ENCODE measurements around the gene USF1. TPM values are rescaled to one million over a fixed set of nuclear protein-coding genes. Genes with fewer than 3 reads are reported as not detected.
"Not testable (repeated sequence)": the region's sequence is repeated elsewhere in the genome, so short reads cannot be mapped to it uniquely, and the experiment has no call there.

Gene USF1
- total RNA-seq, 1 experiment from 2014 or later = 68.1 TPM

DNA sequence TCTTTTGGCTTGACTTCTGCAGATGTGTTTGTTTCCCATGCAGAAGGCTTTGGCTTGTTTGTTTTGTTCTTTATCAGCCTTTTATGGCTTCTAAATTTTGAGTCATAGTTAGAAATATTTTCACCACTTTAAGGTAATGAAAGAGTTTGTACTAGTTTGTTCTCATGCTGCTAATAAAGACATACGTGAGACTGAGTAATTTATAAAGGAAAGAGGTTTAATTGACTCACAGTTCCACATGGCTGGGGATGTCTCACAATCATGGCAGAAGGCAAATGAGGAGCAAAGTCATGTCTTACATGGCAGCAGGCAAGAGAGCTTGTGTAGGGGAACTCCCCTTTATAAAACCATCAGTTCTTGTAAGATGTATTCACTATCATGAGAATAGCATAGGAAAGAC lies 18.8 kb downstream of the USF1 start:
- H3K36me3 ChIP-seq; H3K4me1 ChIP-seq (replicated peaks); H3K27ac ChIP-seq; H3K27me3 ChIP-seq (replicated peaks); DNase-seq (ENCODE audit: low read depth in 1 of 2, low spot score in 2 of 2); H3K4me3 ChIP-seq; H3K9me3 ChIP-seq (replicated peaks): not testable (repeated sequence)

DNA sequence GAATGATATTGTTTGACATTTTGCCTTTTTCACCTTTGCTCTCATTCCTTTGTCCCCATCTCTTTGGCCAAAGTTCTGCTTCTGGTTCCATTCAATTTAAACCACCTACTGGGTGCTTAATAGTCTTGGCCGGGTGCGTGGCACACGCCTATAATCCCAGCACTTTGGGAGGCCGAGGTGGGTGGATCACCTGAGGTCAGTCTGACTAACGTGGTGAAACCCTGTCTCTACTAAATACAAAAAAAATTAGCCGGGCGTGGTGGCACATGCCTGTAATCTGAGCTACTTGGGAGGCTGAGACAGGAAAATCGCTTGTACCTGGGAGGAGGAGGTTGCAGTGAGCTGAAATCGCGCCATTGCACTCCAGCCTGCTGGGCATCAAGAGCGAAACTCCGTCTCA lies 23.3 kb downstream of the USF1 start:
- not testable (repeated sequence) for DNase-seq (ENCODE audit: low read depth in 1 of 2, low spot score in 2 of 2); H3K36me3 ChIP-seq; H3K27ac ChIP-seq; H3K9me3 ChIP-seq (replicated peaks); H3K4me3 ChIP-seq
- Histone ChIP-seq H3K27me3 (replicated peaks) (peaks cover 16% of the 10 kb centered on the region; the same call in 1 of the 2 replicates), H3K4me1 (replicated peaks) (peaks cover 26% of the 10 kb centered on the region)

DNA sequence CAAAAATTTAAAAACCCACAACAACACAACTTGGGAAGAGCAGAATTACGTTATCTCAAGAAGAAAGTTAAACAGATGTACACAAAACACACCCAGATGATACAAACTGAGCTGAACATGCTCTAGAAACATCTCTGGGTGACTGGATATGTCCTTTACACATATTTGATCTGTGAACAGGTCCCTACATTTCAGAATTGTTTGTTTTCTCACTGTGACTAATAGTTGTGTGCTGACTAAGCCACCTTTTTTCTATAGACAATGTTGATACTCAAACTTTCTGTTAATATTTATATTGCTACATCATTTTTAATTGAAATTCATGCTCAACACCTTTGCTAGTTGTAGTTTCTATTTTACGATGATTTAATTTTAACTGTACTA lies 23.8 kb downstream of the USF1 start:
- Histone ChIP-seq H3K27me3 (replicated peaks) (peaks cover 16% of the 10 kb centered on the region; the same call in 1 of the 2 replicates), H3K9me3 (replicated peaks) (no peaks in the 10 kb centered on the region), H3K27ac (no peak overlapping the region), H3K4me3 (no peak overlapping the region), H3K36me3 (no peaks in the 10 kb centered on the region), H3K4me1 (replicated peaks) (peaks cover 26% of the 10 kb centered on the region)
- peak in 1 of 2 experiments; percentile 24 for DNase-seq (ENCODE audit: low read depth in 1 of 2, low spot score in 2 of 2)

DNA sequence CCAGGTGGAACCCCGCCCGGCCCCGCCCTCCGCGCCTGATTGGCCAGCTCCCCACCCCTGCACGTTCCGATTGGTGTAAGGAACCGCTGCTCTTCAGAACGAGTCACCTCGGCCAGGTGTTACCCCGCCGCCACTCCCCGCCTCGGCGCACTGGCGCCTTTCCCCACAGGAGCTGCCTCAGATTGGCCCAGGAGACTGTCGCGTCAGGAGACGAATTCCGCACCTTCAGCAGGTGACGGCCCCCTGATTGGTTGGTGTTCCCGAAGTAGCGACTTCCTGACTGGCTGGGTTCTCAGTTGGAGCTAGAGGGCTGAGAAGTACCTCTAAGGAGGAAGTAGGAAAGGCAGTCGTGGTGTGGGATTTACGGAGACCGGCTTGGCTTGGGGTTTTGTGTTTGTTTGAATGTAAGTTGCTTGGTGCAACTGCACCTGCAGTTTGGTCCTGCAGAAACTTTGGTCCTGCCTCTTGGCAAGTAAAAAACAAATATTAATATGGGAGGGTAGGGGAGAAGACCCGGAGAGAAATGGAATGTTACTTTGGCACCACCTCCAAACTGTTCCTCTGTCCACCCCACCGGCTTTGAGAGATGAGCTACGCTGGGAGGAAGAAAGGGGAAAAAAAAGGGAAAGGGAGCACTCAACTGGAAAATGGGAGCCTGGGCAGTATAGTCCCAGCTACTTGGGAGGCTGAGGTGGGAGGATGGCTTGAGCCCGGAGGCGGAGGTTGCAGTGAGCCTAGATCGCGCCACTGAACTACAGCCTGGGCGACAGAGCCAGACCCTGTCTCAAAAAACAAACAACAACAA lies 24.4 kb downstream of the USF1 start:
- peak in 1 of 2 experiments; percentile 29 for DNase-seq (ENCODE audit: low read depth in 1 of 2, low spot score in 2 of 2)
- Histone ChIP-seq H3K4me3 (peak overlapping the region; percentile 35), H3K4me1 (replicated peaks) (peaks cover 26% of the 10 kb centered on the region), H3K27ac (no peak overlapping the region), H3K9me3 (replicated peaks) (no peaks in the 10 kb centered on the region), H3K27me3 (replicated peaks) (peaks cover 16% of the 10 kb centered on the region; the same call in 1 of the 2 replicates), H3K36me3 (no peaks in the 10 kb centered on the region)

DNA sequence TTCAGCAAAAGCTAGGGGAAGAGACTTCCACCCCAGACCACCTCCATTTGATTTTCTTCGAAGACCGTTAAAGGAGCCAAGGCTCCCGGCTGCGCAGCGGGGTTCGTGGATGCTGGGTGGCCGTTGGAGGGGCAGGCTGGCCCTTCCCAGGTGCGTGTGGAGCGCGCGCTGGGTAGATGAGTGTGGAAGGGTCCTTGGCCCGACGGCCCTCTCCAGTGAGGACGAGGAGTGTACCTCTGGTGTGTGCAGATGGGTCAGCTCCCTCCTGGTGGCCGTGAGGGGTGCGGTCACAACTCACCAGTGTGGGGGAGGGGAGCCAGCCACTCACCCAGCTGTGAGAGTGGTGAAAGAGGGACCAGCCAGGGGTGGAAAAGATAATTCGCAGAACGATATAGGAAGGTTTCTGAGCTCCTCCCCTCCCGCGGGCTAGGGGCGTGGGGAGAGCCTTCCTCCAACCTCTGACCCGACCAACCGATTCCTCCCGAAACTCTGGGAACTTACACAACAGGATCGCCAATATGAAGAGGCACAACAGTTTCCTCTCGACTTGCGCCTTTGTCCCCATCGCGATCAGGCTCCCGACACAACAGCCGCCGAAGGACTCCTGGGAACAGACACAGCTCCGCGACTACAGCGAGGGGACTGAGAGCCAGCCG lies 25.1 kb downstream of the USF1 start, which contains the start of gene F11R:
Gene F11R (minus strand): TSS at position 644 of the 656 bp plus-strand sequence. CDS start 79 bp downstream, at position 565.
- Histone ChIP-seq H3K4me1 (replicated peaks) (peaks cover 26% of the 10 kb centered on the region), H3K27me3 (replicated peaks) (peaks cover 16% of the 10 kb centered on the region; the same call in 1 of the 2 replicates), H3K4me3 (peak within 1 kb of the TSS; percentile 35), H3K27ac (no peak within 1 kb of the TSS), H3K9me3 (replicated peaks) (no peaks in the 10 kb centered on the region), H3K36me3 (no peaks in the 10 kb centered on the region)
- peak in 1 of 2 experiments; percentile 21 for DNase-seq (ENCODE audit: low read depth in 1 of 2, low spot score in 2 of 2)

DNA sequence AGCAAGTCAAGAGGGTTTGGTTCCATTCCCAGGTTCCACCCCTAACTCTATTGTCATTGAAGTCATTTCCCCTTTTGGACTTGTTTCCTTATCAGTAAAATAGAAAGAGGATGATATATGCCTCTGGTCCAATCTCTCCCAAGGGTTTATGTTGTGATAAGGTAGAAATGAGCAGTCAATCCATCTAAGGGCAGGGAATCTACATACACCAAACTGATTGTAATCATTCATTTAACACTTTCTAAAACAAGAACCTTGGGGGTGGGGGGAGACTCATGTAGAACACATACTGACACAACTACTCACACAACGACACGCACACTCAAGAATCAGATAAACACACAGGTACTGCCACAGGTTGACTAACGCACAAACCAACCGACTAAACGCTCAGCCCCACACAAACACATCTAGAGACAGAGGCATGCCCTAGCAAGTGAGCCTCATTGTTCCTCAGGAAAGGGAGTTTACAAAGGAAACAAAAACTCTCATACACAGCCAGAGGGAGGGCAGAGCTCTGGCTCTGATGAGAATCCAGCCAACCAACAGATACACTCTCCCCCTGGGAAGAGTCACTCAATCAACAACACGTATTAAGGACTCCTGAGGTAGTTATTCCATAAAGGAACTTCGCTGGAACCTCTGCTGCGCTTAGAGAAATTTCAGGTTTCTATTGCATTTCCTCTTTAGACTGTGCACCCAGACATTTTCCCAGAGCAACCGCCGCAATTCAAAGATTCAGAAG lies 25.9 kb downstream of the USF1 start:
- DNase-seq (ENCODE audit: low read depth in 1 of 2, low spot score in 2 of 2) = no peak
- Histone ChIP-seq H3K27ac (no peak overlapping the region), H3K36me3 (no peaks in the 10 kb centered on the region), H3K9me3 (replicated peaks) (no peaks in the 10 kb centered on the region), H3K27me3 (replicated peaks) (peaks cover 16% of the 10 kb centered on the region; the same call in 1 of the 2 replicates), H3K4me3 (peak overlapping the region; percentile 35), H3K4me1 (replicated peaks) (peaks cover 26% of the 10 kb centered on the region)

DNA sequence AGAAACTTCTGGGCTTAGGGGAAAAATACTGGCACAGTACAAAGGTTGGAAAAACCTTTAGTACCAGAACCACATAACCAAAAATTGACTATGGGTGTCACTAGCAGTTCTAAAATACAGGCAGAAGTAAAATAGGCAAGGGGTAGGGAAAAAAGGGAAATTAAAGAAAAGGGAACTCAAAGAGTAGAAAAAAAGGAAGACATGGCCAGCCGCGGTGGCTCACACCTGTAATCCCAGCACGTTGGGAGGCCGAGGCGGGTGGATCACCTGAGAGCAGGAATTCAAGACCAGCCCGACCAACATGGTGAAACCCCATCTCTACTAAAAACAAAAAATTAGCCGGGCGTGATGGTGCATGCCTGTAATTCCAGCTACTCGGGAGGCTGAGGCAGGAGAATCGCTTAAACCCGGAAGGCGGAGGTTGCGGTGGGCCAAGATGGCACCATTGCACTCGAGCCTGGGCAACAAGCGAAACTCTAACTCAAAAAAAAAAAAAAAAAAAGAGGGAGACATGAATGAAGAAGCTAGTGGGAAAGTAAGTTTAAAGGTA lies 26.6 kb downstream of the USF1 start:
- not testable (repeated sequence) for H3K9me3 ChIP-seq (replicated peaks); H3K27ac ChIP-seq; DNase-seq (ENCODE audit: low read depth in 1 of 2, low spot score in 2 of 2); H3K36me3 ChIP-seq; H3K4me3 ChIP-seq
- Histone ChIP-seq H3K27me3 (replicated peaks) (peaks cover 16% of the 10 kb centered on the region; the same call in 1 of the 2 replicates), H3K4me1 (replicated peaks) (peaks cover 26% of the 10 kb centered on the region)

DNA sequence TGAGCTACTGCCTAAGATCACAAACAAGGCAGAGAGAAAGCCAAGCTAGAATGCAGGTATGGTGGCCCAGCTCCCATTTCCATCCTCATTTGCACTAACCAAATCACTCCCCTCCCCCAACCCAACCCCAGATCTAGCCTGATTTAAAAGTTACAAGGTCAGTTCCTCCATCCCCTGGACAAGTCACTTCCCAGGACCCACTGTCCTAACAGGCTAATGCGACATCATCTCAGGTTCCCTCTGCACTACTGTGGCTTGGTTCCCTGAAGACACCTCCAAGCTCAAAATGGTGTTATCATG lies 27.2 kb downstream of the USF1 start:
- DNase-seq (ENCODE audit: low read depth in 1 of 2, low spot score in 2 of 2) = no peak
- no peak overlapping the region for H3K27ac ChIP-seq
- no peaks in the 10 kb centered on the region for H3K9me3 ChIP-seq (replicated peaks)
- peaks cover 16% of the 10 kb centered on the region; the same call in 1 of the 2 replicates for H3K27me3 ChIP-seq (replicated peaks)
- peaks cover 30% of the 10 kb centered on the region for H3K4me1 ChIP-seq (replicated peaks)
- no peaks in the 10 kb centered on the region for H3K36me3 ChIP-seq
- H3K4me3 ChIP-seq = no peak overlapping the region

DNA sequence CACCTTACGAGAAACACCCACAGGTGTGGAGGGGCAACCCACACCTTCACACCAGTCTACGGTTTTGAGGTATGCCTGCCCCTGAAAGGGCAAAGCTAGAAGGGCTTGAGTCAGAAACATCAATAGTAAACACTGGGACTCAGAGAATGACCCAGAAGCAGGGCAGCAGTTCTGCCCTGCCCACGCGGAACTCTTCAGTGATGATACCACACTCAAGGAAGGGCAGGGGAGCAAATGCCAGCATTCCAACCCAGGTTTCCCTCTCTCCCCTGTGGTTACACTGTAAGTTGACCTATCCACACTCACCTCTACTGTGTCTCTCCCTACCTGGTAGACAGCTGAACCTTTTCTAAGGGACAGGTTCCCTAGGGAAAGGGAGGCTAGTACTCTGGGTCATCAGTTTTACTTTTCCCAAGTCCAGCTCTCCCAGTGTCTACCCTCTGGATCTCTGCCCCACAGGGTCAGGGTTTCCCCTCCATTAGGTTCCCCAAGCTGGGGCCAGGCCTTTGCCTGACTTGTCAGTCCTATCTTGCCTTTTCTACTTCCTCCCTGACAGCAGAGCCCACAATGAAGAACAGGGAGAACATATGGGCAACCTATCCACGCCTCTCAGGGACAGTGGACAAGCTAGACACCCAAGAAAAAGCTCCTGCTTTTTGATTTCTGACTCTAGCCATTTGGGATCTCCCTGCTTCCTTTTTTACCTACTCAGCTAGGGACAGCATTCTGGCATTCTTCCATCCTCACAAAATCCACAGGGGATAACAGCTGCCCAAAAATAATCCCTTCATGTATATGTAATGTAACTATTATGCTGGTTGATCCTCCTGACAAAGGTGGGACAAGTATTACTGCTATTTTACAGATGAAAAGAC lies 27.8 kb downstream of the USF1 start:
- no peaks in the 10 kb centered on the region for H3K36me3 ChIP-seq
- H3K4me3 ChIP-seq = no peak overlapping the region
- no peak for DNase-seq (ENCODE audit: low read depth in 1 of 2, low spot score in 2 of 2)
- peaks cover 16% of the 10 kb centered on the region; the same call in 1 of the 2 replicates for H3K27me3 ChIP-seq (replicated peaks)
- H3K9me3 ChIP-seq (replicated peaks) = no peaks in the 10 kb centered on the region
- peaks cover 36% of the 10 kb centered on the region for H3K4me1 ChIP-seq (replicated peaks)
- H3K27ac ChIP-seq = no peak overlapping the region

DNA sequence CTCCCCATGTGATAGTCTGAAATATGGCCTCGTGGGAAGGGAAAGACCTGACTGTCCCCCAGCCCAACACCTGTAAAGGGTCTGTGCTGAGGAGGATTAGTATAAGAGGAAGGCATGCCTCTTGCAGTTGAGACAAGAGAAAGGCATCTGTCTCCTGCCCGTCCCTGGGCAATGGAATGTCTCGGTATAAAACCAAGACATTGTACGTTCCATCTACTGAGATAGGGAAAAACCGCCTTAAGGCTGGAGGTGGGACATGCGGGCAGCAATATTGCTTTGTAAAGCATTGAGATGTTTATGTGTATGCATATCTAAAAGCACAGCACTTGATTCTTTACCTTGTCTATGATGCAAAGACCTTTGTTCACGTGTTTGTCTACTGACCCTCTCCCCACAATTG lies 28.6 kb downstream of the USF1 start:
- H3K9me3 ChIP-seq (replicated peaks); DNase-seq (ENCODE audit: low read depth in 1 of 2, low spot score in 2 of 2); H3K36me3 ChIP-seq; H3K27ac ChIP-seq; H3K4me3 ChIP-seq: not testable (repeated sequence)
- Histone ChIP-seq H3K4me1 (replicated peaks) (peaks cover 38% of the 10 kb centered on the region), H3K27me3 (replicated peaks) (peaks cover 16% of the 10 kb centered on the region; the same call in 1 of the 2 replicates)

DNA sequence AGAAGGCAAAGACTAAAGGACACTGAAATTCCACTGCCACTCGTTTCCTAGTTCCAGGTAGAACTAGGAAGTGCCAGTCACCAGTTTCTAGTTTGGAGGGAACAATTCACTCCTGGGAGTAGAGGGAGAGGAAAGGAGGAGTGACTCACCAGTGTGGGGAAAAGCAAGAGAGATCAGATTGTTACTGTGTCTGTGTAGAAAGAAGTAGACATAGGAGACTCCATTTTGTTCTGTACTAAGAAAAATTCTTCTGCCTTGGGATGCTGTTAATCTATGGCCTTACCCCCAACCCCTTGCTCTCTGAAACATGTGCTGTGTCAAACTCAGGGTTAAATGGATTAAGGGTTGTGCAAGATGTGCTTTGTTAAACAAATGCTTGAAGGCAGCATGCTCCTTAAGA lies 29.1 kb downstream of the USF1 start:
- peaks cover 16% of the 10 kb centered on the region; the same call in 1 of the 2 replicates for H3K27me3 ChIP-seq (replicated peaks)
- H3K27ac ChIP-seq; H3K36me3 ChIP-seq; H3K9me3 ChIP-seq (replicated peaks); DNase-seq (ENCODE audit: low read depth in 1 of 2, low spot score in 2 of 2); H3K4me3 ChIP-seq: not testable (repeated sequence)
- H3K4me1 ChIP-seq (replicated peaks) = peaks cover 35% of the 10 kb centered on the region

DNA sequence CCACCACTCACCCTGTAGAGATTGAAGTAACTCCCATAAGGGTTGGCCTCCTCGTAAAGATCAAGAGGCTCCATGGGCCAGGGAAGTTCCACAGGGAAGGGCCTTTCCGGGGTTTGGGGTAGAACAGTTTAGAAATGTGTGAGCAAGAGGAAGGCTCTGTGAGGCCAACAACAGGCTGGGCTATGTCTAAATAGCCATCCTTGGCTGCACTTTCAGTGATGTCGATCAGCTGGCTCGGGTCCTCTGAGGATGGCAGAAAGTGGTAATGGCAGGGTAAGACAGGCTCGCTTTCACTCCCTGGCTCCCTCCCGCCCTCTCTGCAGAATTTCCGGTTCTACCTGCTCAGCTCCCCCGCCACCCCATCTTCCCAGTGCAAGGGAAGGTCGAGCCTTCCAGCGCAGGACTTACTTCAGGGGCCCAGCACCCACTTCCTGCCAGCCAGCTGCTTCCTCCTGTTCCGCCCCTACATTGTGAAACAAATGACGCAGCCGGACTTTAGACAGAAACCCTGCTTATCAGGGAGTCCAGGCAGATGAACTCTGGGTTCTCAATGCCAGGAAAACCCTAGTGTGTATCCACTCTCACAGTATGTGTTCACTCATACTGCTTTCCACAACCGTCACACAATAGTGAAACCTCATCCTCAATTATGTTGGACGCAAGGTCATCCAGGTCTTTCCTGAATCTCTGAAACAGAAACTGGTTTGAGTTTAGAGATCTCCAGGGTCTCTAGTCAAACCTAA lies 32.1 kb downstream of the USF1 start:
- Histone ChIP-seq H3K27ac (peak overlapping the region; percentile 75), H3K9me3 (replicated peaks) (no peaks in the 10 kb centered on the region), H3K4me3 (no peak overlapping the region), H3K4me1 (replicated peaks) (peaks cover 16% of the 10 kb centered on the region), H3K27me3 (replicated peaks) (no peaks in the 10 kb centered on the region), H3K36me3 (no peaks in the 10 kb centered on the region)
- no peak for DNase-seq (ENCODE audit: low read depth in 1 of 2, low spot score in 2 of 2)

All from SJSA1 (cell line).